ENCODE measurements around the gene CTBP2.
"Not testable (repeated sequence)": the region's sequence is repeated elsewhere in the genome, so short reads cannot be mapped to it uniquely, and the experiment has no call there.

CTBP2 gene

DNA sequence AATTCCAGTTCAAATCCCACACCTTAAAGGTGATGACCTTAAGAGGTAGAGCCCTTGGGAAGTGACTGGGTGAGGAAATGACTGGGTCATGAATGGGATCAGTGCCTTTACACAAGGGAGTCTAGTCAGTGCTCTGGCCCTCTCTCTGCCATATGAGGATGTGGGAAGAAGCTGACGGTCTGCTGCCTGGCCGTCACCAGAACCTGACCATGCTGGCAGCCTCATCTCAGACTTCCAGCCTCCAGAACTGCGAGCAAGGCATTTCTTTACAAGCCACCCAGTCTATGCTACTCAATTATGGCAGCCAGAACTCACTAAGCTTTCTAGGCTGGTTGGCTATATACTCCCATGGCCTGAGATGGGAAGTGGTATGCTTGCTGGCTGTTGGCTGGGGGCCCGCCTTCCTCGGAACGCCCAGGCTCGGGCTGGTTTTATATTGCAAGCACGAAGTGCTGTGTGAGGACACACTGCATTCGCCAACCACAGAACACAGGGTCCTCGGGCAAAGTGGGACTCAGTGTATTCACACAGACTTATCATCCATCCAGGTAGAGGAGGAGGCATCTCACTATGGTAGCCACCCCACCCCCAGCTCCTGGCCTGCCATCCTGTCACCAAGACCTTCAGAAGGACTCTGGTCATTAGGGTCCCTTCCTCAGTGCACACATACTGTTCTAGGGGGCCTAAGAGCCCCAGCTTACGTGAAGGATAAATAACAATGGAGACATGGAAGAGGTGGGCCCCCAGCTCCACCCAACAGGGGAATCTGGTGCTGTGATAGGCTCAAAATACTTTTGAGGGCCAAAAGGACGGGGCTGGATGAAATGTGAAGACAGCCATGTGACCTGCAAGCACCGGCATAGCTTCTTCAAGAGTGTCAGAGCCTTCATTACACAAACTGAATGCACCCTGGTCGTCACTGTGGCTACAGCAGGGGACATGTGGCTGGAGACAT lies 169.4 kb downstream of the CTBP2 start:
- no peak for DNase-seq

DNA sequence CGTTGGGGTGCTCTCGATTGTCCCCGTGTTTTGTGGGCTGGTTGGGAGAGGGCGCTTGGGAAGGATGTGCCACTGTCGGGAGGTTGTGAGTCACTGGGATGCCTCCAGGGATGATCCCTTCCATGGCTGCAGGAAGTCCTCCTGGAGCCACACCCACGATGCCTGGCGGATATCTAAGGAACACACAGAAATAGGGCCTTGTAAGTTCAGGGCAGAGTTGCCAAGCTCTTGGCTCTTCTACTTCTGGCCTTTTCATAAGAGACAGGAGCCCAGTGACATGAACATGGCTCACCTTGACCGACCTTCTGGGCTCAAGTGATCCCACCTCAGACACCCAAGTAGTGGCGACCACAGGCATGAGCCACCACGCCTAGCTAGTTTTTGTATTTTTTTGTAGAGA lies 170.8 kb downstream of the CTBP2 start:
- DNase-seq = no peak

DNA sequence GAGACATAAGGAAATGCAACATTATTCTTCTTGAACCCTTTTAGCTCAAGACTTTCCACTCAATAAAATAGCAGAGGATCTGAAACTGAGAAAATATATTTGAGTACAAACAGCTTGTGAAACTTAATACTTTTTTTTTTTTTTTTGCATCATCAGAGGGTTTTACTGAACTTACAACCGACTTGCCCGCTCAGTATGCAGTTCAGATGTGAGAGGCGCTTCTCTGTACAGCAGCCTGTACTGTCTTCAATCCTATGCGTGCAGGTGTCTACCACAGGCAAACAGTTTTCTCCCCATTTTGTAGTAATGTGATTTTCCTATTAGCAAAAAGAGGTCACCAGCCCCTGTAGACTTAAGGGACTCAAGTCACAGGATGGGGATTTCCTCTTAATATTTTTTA lies 171.6 kb downstream of the CTBP2 start:
- DNase-seq = not testable (repeated sequence)

- no peak for DNase-seq
Measured at GRCh38 chr10:124987788-124988187, 172.6 kb downstream of the CTBP2 start.

DNA sequence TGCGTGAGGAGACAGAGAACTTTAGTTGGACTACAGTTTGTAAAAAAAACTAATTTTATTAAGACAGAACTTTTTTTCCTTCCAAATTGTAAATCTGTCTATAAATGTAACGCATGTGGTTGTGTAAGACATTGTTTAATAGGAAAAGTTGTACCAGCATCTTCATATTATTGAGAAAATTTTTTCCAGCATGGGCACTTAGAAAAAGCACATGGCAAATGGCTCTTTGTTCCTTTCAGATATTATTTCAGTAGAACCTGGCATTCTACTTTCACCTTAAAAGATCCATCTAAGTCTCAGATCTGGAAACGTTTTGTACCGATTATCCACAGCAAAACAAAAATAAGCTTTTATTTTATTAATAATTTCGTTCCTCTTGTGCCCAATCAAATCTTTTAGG lies 175.2 kb downstream of the CTBP2 start:
- DNase-seq = no peak

DNA sequence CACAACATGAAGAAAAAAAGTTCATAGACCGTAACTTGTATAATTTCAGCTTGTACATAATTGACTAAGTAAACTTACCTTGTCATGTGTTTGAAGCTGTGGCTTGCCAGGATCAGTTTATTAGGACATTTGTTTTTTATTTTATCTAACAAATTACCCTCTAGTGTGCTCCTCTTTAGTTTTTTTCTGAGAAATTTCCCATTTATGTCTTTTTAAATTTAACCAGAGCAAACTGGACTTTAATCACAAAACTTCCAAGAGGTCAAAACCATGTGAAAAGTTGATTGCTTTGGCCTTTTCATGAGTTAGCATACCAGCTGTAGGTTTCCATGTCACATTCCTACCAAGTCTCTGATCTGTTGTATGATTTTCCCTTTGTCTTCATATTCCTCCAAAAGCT lies 176.0 kb downstream of the CTBP2 start:
- no peak for DNase-seq

DNA sequence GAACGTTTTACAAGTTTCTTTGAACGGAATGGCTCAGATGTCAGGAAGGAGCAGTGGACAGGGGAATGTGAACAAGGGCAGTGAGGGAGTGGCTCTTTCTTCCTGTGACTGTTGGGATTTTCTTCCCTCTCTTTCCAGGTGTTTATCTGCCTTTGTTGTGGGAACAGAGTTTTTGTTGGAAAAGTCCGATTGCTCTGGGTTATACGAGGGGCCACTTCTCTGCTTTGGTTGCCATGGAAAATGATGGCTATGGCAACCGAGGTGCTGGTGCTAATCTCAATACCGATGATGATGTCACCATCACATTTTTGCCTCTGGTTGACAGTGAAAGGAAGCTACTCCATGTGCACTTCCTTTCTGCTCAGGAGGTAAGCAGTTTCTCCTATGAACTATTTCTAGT lies 177.0 kb downstream of the CTBP2 start:
- peak; percentile 9 for DNase-seq

DNA sequence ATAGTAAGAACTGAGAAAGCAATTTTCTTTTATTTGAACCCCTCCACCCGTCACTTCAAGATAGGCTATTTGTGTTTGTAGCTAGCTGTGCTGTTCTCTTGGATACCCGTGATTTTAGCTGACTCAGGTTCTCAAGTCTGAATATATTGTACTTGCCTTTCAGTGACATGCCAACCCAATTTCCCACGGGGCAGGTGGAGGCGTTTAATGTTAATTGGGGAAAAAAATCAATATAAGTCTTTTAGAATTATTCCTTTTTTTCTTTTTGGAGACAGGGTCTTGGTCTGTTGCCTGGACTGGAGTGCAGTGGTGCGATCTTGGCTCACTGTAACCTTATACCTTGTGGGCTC lies 182.0 kb downstream of the CTBP2 start:
- DNase-seq = no peak

GRCh38 chr10:124977648-124978375 lies 182.6 kb downstream of the CTBP2 start:
- DNase-seq = no peak

GRCh38 chr10:124977161-124977560 lies 183.2 kb downstream of the CTBP2 start:
- DNase-seq = no peak

DNA sequence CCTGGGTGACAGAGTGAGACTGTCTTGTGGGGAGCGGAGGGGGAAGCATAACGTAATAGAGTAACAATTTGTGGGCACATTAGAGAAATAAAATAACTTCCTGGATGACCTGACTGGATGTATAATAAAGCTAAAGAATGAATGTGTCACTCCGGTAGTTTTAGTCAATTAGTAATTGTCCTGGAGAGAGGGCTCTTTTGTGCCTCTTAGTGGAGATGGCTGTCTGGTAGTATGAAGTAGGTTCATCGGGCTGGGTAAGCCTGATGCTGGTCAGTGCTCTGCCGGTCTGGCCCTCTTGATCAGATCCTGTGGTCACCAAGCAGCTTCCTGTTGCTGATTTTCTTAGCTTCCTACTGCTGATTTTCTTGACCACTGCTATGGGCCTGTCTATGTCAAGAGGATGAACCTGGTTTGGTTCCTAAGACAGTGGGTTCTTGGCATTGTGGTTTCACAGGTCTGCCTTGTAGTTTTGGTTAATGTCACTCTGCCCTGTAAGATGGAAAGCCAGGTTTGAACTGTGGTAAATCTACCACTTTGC lies 184.3 kb downstream of the CTBP2 start:
- DNase-seq = no peak

- DNase-seq = no peak
Measured at GRCh38 chr10:124974131-124974530, 186.2 kb downstream of the CTBP2 start.

DNA sequence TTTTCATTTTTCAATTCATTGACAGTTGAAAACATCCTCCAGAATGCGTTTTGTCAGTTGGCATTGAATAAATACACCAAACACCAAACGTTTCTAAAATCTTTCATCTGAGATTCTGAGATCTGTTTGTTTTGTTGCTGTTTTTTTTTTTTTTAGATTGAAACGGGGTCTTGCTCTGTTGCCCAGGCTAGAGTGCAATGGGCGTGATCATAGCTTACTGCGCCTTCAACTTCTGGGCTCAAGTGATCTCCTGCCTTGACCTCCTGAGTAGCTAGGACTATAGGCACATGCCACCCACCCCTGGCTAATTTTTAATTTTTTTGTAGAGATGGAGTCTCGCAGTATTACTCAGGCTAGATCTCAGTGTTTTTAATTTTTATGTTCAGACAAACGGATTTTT lies 187.7 kb downstream of the CTBP2 start:
- DNase-seq = no peak

- DNase-seq = no peak
Measured at GRCh38 chr10:124971276-124971675, 189.1 kb downstream of the CTBP2 start.

DNA sequence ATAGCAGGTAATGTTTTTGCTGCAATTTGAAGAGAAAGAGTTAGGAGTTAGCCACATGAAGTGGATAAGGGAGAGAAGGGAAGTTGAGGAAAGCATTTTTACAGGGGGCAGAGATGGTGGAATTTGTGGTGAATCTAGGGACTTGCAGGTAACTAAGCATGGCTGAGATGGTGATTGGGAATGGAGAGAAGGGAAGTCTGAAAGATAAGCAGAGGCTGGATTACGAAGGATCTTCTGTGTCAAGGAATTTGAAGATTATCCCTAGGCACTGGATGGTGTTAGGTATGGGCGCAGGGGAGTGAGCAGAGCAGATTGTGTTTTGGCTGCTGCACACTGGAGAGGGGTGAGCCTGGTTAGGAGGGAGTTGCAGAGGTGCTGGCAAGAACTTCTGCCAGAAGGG lies 193.1 kb downstream of the CTBP2 start:
- DNase-seq = no peak

GRCh38 chr10:124966008-124966407 lies 194.4 kb downstream of the CTBP2 start:
- DNase-seq = no peak

DNA sequence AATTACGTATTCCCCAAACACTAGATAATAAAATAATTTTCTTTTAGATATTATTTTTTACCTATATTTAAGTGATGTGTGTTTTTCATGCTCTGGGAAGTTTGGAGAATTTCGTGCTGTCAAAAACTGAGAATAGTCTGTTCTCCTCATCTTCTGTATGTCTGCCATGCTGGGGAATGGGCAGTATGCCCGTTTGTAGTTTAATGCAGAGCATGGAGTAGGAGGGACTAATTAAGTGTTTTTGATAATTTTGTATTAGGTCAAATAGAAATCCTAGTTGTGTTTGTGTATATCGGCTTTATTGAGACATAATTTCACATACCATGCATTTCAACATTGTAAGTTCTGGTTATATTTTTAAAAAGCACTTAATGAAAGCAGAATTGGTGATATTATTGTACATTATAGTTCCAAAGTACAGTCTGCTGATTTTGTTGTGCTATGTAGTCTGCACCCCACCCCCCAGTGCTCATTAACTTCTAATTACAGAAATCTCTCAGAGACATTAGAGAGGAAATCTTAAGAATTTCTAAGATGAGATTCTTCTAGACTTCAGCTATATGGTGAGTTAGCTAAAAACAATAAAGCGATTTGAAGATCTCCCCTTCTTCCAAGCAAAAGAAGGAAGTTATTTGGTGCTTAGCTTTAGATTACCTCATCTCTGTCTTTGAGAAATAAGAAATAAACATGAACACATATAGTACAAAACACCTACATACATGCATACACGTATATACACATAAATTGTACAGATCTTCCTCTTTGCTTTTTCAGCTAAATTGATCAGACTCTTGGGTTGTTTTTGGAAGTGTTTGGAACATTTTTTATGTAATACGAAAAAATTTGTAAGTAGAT lies 196.3 kb downstream of the CTBP2 start:
- DNase-seq = no peak

DNA sequence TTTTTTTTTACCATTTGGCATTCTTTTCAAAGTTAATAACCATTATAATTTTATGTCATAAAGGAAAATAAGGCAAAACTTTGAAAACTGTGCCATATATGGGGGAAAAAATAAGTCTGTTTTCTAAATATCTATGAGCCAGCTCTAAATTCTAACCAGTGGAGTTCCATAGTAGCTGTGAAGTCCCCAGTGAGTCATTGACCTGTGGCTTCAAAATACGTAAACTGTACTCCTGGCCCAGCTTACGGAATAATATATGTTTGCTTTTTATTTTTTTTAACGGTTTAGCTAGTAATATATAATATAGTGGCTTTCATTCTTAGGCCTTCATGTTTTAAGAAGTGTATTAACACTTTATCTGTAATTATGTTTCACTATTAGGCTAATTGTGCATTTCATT lies 197.9 kb downstream of the CTBP2 start:
- no peak for DNase-seq

- DNase-seq = no peak
Measured at GRCh38 chr10:124961248-124961570, 199.2 kb downstream of the CTBP2 start.

- DNase-seq = no peak
Measured at GRCh38 chr10:124959564-124959963, 200.8 kb downstream of the CTBP2 start.

DNA sequence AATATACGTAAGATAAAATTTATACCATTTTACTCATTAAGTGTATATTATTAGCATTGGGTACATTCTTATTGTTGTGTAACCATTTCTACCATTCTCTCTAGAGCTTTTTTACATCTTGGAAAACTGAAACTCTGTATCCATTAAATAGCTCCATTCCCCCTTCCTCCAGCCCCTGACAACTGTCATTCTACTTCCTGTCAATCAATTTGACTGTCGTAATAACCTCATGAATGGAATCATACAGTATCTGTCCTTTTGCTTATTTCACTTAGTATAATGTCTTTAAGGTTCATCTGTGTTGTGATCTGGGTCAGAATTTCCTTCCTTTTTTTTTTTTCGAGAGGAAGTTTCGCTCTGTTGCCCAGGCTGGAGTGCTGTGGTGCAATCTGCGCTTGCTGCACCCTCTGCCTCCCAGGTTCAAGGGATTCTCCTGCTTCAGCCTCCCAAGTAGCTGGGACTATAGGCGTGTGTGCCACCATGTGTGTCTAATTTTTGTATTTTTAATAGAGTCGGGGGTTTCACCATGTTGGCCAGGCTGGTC lies 202.9 kb downstream of the CTBP2 start:
- no peak for DNase-seq

DNA sequence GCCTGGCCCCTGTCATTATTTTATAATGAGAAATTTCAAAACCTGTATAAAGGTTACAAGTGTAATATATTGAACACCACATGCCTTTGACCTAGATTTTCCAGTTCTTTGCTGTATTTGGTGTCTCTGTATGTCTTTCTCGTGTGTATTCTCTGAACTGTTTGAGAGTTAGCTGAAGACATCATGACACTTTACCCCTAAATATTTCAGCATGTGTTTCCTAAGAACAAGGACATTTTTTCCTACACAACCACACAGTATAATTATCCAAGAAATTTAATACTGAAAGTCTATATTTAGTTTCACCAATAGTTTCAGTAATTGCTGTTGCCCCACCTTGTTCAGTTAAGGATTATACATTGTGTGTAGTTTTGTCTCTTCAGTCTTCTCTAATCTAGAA lies 203.6 kb downstream of the CTBP2 start:
- no peak for DNase-seq

DNA sequence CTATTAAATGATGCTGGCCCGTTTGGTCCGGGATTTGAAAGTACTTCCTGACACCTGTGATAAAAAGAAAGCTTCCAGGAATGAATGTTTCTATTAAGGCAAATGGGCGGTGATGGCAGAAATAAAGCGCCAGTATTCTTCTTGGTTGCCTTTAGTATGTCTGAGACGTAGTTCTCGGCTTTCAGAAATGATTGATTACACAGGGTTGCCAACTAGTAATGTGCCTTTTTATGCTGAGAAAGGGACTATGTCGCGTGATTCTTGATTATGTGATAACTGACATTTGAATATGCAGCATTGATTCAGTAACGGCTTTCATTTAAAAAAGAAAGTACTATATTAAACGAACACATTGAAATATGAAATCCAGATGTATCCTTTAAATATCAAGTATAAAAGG lies 204.5 kb downstream of the CTBP2 start:
- DNase-seq = no peak
